Measurements from ENCODE around the gene ZIC4. TPM values are rescaled to one million over a fixed set of nuclear protein-coding genes. Genes with fewer than 3 reads are reported as not detected.

The ZIC4 gene
- total RNA-seq, 4 donors from 2014 or later = 0.19 to 0.47 (median 0.39) TPM; not detected in 1

- Histone ChIP-seq H3K27ac (peak overlapping the region; percentile 1 to 86 (median 78)), H3K9me3 (no peaks in the 10 kb centered on the region), H3K4me3 (peak overlapping the region; percentile 4 to 64 (median 12)), H3K36me3 (no peaks in the 10 kb centered on the region), H3K4me1 (peaks cover 11 to 13% of the 10 kb centered on the region in 2 donors), H3K27me3 (peaks cover 3 to 23% (median 6%) of the 10 kb centered on the region in 3 donors)
- intact Hi-C loops (cut with DNase I; ENCODE audit: low total_unique reads) = loop anchor here (10.0 kb wide), 1 partner anchor 522 kb away; no protein-coding TSS in a partner anchor
- TF ChIP-seq, protein P1, sequence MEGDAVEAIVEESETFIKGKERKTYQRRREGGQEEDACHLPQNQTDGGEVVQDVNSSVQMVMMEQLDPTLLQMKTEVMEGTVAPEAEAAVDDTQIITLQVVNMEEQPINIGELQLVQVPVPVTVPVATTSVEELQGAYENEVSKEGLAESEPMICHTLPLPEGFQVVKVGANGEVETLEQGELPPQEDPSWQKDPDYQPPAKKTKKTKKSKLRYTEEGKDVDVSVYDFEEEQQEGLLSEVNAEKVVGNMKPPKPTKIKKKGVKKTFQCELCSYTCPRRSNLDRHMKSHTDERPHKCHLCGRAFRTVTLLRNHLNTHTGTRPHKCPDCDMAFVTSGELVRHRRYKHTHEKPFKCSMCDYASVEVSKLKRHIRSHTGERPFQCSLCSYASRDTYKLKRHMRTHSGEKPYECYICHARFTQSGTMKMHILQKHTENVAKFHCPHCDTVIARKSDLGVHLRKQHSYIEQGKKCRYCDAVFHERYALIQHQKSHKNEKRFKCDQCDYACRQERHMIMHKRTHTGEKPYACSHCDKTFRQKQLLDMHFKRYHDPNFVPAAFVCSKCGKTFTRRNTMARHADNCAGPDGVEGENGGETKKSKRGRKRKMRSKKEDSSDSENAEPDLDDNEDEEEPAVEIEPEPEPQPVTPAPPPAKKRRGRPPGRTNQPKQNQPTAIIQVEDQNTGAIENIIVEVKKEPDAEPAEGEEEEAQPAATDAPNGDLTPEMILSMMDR (IDR thresholded peaks at IDR 0.05 in 4 of 5, conservative IDR thresholded peaks at IDR 0.05 in 1 of 5) = no peak
- TF ChIP-seq POLR2A (IDR thresholded peaks at IDR 0.05) = no peak
- no peak for ATAC-seq
- in situ Hi-C loops (cut with MboI; ENCODE audit: low sequenced_read_pairs in 4 of 4) = no loop called here
- DNase-seq = no peak
These were observed 16.5 kb upstream of the ZIC4 start for GRCh38 chr3:147422601-147423536.

DNA sequence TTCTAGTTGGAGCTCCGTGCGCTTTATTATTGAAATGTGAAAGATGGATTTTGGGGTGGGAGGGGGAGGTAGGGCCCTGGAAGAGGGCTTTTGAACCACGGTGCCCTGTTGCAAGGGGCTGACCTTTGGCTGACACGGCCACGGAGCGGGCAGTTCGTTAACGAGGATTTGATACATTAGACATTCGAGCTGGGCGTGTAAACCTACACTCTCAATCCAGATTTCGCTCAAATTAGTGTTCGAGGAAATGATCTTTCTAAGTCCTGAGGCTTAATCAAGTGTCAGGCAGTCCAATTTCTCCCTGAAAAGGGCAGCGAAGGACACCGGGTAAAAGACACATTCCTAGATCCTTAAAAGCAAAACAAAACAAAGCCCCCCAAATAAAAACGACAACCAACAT, 15.9 kb upstream of the ZIC4 start:
- TF ChIP-seq, protein P1 (IDR thresholded peaks at IDR 0.05 in 4 of 5, conservative IDR thresholded peaks at IDR 0.05 in 1 of 5) = no peak
- TF ChIP-seq POLR2A (IDR thresholded peaks at IDR 0.05) = no peak
- Histone ChIP-seq H3K36me3 (no peaks in the 10 kb centered on the region), H3K9me3 (no peaks in the 10 kb centered on the region), H3K4me1 (peaks cover 11 to 13% of the 10 kb centered on the region in 2 donors), H3K27me3 (peaks cover 3 to 27% (median 6%) of the 10 kb centered on the region in 3 donors), H3K4me3 (peak overlapping the region; percentile 53 to 66 (median 62)), H3K27ac (peak overlapping the region; percentile 77 to 86 (median 78))
- intact Hi-C loops (cut with DNase I; ENCODE audit: low total_unique reads) (loop anchor here (10.0 kb wide), 1 partner anchor 523 kb away; no protein-coding TSS in a partner anchor), in situ Hi-C loops (cut with MboI; ENCODE audit: low sequenced_read_pairs in 4 of 4) (no loop called here)
- DNase-seq (no peak), ATAC-seq (no peak)

DNA sequence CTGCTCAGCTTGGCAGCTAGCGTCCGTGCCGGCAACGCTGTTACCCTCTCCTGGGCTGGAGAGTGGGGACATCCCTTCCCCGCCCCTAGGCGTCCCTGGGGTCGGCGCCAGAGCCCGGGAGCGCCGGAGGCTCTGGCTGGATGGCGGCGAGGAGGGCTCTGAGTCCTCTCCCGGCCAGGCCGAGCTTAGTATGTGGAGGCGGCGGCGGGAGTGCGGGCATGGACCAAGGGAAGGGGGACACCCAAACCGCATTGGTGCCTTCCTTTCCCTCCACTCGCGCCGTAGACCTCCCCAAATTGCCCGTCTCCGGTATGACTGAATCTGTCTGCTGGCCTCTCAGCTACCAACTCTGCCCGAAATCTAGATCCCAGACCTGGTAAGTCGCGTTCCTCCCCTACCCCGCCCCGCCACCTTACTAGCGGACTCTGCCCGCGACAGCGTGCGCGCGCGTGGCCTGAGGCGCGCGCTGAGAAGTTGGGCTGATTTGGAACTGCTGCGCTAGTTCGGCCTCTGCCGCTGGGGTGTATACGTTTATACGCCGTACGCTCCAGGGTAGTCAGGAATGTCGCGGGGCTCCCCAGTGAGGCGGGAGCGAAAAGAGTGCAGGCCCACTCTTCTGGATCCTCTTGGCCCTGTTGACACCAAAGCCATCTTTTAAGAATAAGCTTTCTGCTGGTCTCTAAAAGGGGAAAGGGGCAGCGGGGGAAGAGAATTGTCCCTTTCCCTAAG, 15.0 kb upstream of the ZIC4 start:
- peak overlapping the region; percentile 77 to 86 (median 78) for H3K27ac ChIP-seq
- DNase-seq = peak in 1 of 2 donors; percentile 54
- TF ChIP-seq POLR2A (IDR thresholded peaks at IDR 0.05) = peak; percentile 41 to 45
- TF ChIP-seq, protein P1 (IDR thresholded peaks at IDR 0.05 in 4 of 5, conservative IDR thresholded peaks at IDR 0.05 in 1 of 5) = no peak
- in situ Hi-C loops (cut with MboI; ENCODE audit: low sequenced_read_pairs in 4 of 4) (no loop called here), intact Hi-C loops (cut with DNase I; ENCODE audit: low total_unique reads) (loop anchor here (10.0 kb wide), 1 partner anchor 523 kb away; no protein-coding TSS in a partner anchor)
- peaks cover 11 to 13% of the 10 kb centered on the region in 2 donors for H3K4me1 ChIP-seq
- peak; percentile 42 to 57 for ATAC-seq
- no peaks in the 10 kb centered on the region for H3K36me3 ChIP-seq
- H3K4me3 ChIP-seq = peak overlapping the region; percentile 53 to 66 (median 62)
- no peaks in the 10 kb centered on the region for H3K9me3 ChIP-seq
- peaks cover 3 to 27% (median 6%) of the 10 kb centered on the region in 3 donors for H3K27me3 ChIP-seq

- H3K27me3 ChIP-seq = peaks cover 3 to 27% (median 6%) of the 10 kb centered on the region in 3 donors
- no peak for TF ChIP-seq POLR2A (IDR thresholded peaks at IDR 0.05)
- TF ChIP-seq, protein P1 (IDR thresholded peaks at IDR 0.05 in 4 of 5, conservative IDR thresholded peaks at IDR 0.05 in 1 of 5) = no peak
- ATAC-seq = no peak
These were observed 14.2 kb upstream of the ZIC4 start for GRCh38 chr3:147420353-147421183.

More at GRCh38 chr3:147420353-147421183, 14.2 kb upstream of the ZIC4 start:
- in situ Hi-C loops (cut with MboI; ENCODE audit: low sequenced_read_pairs in 4 of 4) (no loop called here), intact Hi-C loops (cut with DNase I; ENCODE audit: low total_unique reads) (loop anchor here (10.0 kb wide), 1 partner anchor 524 kb away; no protein-coding TSS in a partner anchor)
- Histone ChIP-seq H3K9me3 (no peaks in the 10 kb centered on the region), H3K36me3 (no peaks in the 10 kb centered on the region), H3K4me1 (peaks cover 11 to 13% of the 10 kb centered on the region in 2 donors), H3K4me3 (peak overlapping the region; percentile 53 to 66 (median 62)), H3K27ac (peak overlapping the region; percentile 78 to 86 (median 80))
- DNase-seq = no peak
